Vagina (tissue), 2 donors: Measurements from ENCODE around the gene ABCA9.

Source experiments
- CTCF ChIP-seq, 3 experiments: fragments of 450-650 bp in 2 of 3; fragments of 200-600 bp in 1 of 3; sonication (generic) in 1 of 3; IDR thresholded peaks; one replicate each; pipeline ENCODE4 v1.5.1; 2017 to 2019; ENCODE audit warnings: antibody characterized with exemption in 3 of 3, mild to moderate bottlenecking in 2 of 3, moderate library complexity in 2 of 3
- POLR2A ChIP-seq, 2 donors: fragments of 450-650 bp; IDR thresholded peaks; one replicate each; pipeline ENCODE4 v1.6.1; 2017; ENCODE audit warnings: antibody characterized with exemption in 2 of 2, mild to moderate bottlenecking in 2 of 2, moderate library complexity in 2 of 2

GRCh38 chr17:68969101-68969500 lies 91.6 kb downstream of the ABCA9 start:
- TF ChIP-seq CTCF (IDR thresholded peaks at IDR 0.05) (no peak), POLR2A (IDR thresholded peaks at IDR 0.05) (no peak)
